HCEC 1CT (cell line): Measurements from ENCODE around the gene CYB5A.

Experiments used
- DNase-seq: peaks from one replicate; pipeline ENCODE4 v3.0.0-alpha.2; 2017

The CYB5A gene

GRCh38 chr18:74274700-74275099 is 17.1 kb downstream of the CYB5A start:
- DNase-seq, result no peak

- no peak for DNase-seq
Observed at GRCh38 chr18:74273394-74273793, 18.4 kb downstream of the CYB5A start.

- peak; percentile 42 for DNase-seq
Observed at GRCh38 chr18:74271635-74272034, 20.1 kb downstream of the CYB5A start.

GRCh38 chr18:74268933-74269620 is 22.7 kb downstream of the CYB5A start:
- DNase-seq, result no peak

GRCh38 chr18:74268175-74268574 is 23.6 kb downstream of the CYB5A start:
- no peak for DNase-seq

- peak; percentile 54 for DNase-seq
Observed at GRCh38 chr18:74266161-74266560, 25.6 kb downstream of the CYB5A start.

- no peak for DNase-seq
Observed at GRCh38 chr18:74265546-74266098, 26.1 kb downstream of the CYB5A start.

- DNase-seq, result no peak
Observed at GRCh38 chr18:74264303-74265020, 27.3 kb downstream of the CYB5A start.

GRCh38 chr18:74261053-74261713 is 30.6 kb downstream of the CYB5A start:
- DNase-seq, result no peak

GRCh38 chr18:74259347-74259746 is 32.4 kb downstream of the CYB5A start:
- DNase-seq, result no peak

GRCh38 chr18:74257083-74257482 is 34.7 kb downstream of the CYB5A start:
- no peak for DNase-seq

- DNase-seq, result no peak
Observed at GRCh38 chr18:74256190-74256589, 35.6 kb downstream of the CYB5A start.

GRCh38 chr18:74255131-74255616 is 36.6 kb downstream of the CYB5A start:
- no peak for DNase-seq

GRCh38 chr18:74252039-74252395 is 39.7 kb downstream of the CYB5A start:
- DNase-seq, result peak; percentile 30

- DNase-seq, result peak; percentile 72
Observed at GRCh38 chr18:74251297-74252038, 40.3 kb downstream of the CYB5A start.

- no peak for DNase-seq
Observed at GRCh38 chr18:74250131-74250530, 41.6 kb downstream of the CYB5A start.

GRCh38 chr18:74249181-74249968 is 42.4 kb downstream of the CYB5A start:
- DNase-seq, result peak; percentile 95

GRCh38 chr18:74248595-74248994 is 43.2 kb downstream of the CYB5A start:
- DNase-seq, result no peak

GRCh38 chr18:74248189-74248588 is 43.6 kb downstream of the CYB5A start:
- no peak for DNase-seq

- DNase-seq, result no peak
Observed at GRCh38 chr18:74244554-74244953, 47.2 kb downstream of the CYB5A start.

- DNase-seq, result no peak
Observed at GRCh38 chr18:74243127-74243526, 48.6 kb downstream of the CYB5A start.
